Activated T-cell treated with anti-CD3 and anti-CD28 coated beads, Interleukin-2, amount 50 U/mL, for 4 hours (primary cell): ENCODE results near the gene VOPP1. TPM values are rescaled to one million over a fixed set of nuclear protein-coding genes. Genes with fewer than 3 reads are reported as not detected.
"Not testable (repeated sequence)": the region's sequence is repeated elsewhere in the genome, so short reads cannot be mapped to it uniquely, and the experiment has no call there.

Source experiments
- ATAC-seq, 2 donors: fragments of 200-7000 bp; cut with Tn5 transposase; one replicate each; pipeline ENCODE4 v1.10.0; 2021
- DNase-seq: peaks from one replicate; pipeline ENCODE4 v3.0.0-alpha.2; 2020
- H3K27me3 Mint-ChIP-seq: one replicate; pipeline ENCODE4 v1.8.0; 2021; ENCODE audit warnings: low read depth, mixed read lengths
- H3K36me3 Mint-ChIP-seq: one replicate; pipeline ENCODE4 v1.8.0; 2022; ENCODE audit warnings: mixed read lengths; ENCODE audit not compliant: insufficient read depth
- H3K4me1 Mint-ChIP-seq: one replicate; pipeline ENCODE4 v1.8.0; 2021; ENCODE audit warnings: low read depth, mixed read lengths
- H3K4me3 Mint-ChIP-seq: one replicate; pipeline ENCODE4 v1.8.0; 2021; ENCODE audit warnings: mild to moderate bottlenecking, moderate library complexity, mixed read lengths
- H3K9me3 Mint-ChIP-seq: one replicate; pipeline ENCODE4 v1.8.0; 2021; ENCODE audit warnings: mixed read lengths
- total RNA-seq, 3 donors: library from RNA; stranded (reverse); gene quantifications; one replicate each; pipeline ENCODE4 v1.2.1, GENCODE V29; 2021

The VOPP1 gene
- total RNA-seq, 3 donors from 2014 or later: 63.6 to 103 (median 99.2) TPM

DNA sequence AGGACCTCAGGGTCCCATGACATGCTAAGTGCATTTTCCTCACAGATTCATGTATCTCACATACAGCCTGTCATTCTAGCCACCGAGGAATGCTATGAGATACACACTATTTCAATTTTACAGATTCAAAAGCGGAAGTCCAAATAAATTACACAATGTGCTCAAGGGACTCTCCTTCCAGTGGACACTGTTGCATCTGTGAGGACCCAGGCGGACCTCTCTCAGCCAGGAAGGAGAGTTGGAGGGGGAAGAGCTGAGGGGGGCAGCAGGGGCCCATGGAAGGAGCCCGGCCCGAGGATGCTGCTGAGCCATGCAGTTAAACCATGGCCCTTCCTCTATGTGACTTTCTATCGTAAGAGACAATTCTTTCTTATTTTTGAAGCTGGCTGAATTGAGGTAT lies 93.6 kb downstream of the VOPP1 start:
- Mint-ChIP-seq H3K27me3 (no peaks in the 10 kb centered on the region), H3K9me3 (no peaks in the 10 kb centered on the region), H3K4me1 (peaks cover 80% of the 10 kb centered on the region), H3K4me3 (no peak overlapping the region), H3K36me3 (peaks cover 18% of the 10 kb centered on the region)
- DNase-seq (no peak), ATAC-seq (no peak)

DNA sequence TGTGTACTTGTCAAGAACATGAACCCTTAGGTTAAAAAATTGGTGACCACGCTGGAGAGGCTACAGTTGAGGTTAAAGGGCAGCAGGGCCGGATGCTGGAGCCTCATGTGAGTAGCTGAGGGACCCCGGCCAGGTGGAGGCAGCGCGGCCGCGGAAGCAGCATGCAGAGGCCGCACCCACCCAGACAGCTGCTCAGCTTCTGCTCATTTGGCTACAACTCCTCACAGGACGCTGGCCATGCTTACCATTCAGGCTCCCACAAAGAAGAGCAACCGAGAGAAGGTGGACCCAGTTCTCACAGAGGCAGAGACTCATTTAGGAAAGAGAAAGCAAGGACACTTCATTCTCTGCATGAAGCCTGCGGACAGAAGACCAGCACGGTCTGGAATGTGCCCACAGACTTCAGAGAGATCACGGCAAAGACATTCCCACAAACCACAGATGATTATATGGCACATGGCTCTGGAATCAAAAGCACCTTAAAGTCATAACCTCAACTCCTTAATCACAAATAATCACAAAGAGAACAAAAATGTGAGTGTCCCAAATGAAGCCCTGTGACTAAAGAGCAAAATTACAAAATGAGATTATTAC lies 94.4 kb downstream of the VOPP1 start:
- Mint-ChIP-seq H3K36me3 (peaks cover 16% of the 10 kb centered on the region), H3K9me3 (no peaks in the 10 kb centered on the region), H3K27me3 (no peaks in the 10 kb centered on the region), H3K4me1 (peaks cover 81% of the 10 kb centered on the region), H3K4me3 (no peak overlapping the region)
- ATAC-seq (no peak), DNase-seq (no peak)

DNA sequence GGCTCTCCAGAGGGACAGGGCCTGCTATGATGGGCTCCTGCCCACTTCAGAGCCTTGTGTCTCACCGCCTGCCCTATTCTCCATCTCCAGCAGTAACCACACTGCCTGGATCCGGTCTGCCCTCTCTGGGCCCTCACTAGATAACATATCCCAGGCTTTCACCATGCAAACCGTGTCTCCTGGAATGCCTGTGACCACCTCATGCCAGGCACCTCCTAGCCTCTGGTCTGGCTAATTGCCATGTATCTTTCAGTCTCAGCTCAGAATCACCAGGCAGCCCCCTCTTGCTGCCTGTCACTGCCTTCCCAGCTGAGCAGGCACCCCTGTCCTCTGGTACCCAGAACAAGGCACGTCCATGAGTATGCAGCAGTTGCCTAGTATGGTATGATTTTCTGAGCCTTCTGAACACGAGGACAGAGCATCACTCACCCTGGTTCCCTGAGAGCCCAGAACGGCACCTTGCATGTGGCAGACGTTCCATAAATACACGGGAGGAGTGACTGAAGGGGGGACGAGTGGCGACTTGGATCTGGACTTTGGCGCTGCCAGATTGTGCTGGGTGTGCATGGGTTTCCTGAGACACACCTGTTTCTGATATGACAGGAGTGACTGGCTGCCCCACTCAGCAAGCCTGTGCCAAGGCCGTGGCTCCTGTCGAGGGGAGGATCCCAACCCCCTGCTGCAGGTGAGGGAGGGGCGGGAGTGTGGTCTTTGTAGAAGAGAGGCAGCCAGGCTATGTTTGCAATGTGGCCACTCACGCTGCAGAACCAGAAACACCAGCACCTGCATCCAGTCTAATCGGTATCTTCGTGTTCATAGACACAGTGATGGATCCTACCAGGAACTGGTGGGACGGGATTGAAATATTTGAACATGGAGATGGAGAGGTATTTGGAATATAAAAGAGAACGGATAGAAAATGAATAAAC lies 95.2 kb downstream of the VOPP1 start:
- no peak for ATAC-seq
- peaks cover 16% of the 10 kb centered on the region for H3K36me3 Mint-ChIP-seq
- no peaks in the 10 kb centered on the region for H3K27me3 Mint-ChIP-seq
- no peak overlapping the region for H3K4me3 Mint-ChIP-seq
- peaks cover 77% of the 10 kb centered on the region for H3K4me1 Mint-ChIP-seq
- no peak for DNase-seq
- H3K9me3 Mint-ChIP-seq: no peaks in the 10 kb centered on the region

DNA sequence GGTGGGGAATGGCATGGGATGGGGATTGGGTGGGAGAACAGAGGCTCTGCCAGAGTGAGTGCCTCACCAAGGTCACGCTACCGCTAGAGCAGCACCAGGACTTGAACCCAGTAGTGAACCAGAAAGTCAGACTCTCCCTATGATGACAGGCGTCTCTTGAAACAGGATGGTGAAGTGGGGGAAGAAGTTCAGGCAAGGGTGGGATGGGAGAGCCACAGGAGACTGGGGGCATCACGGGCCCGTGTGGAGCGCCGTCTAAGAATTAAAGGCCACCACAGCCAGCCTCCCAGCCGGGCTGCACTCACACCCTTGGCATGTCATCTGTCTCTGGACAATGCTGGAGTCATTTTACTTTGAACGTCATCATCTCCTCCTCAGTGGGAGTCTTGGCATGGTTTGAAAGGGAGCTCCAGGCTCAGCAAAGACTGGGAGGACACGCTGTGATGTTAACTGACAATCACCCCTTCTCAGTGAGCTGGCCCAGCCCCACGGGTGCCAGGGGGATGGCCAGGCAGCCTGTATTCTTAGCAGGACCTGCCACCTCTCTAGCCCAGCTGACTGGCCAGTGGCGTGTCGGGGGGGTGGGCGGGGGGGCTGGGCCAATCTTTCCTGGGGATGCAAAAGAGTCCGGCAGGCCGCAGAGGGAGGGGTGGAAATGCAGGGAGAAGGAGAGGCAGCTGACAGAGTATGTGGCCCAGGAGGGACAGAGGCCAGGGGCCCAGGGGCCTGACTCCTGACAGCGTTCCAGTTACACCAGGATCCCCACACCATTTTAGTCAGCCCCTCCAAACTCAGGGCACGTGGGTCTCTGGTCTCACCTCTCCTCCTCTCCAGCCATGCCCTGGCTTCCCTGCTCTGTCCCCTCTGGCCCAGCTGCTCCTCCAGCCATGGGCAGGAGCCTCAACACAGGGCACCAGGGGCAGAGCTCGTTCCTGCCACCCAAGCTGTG lies 96.2 kb downstream of the VOPP1 start:
- no peak for ATAC-seq
- Mint-ChIP-seq H3K4me1 (peaks cover 78% of the 10 kb centered on the region), H3K36me3 (peaks cover 20% of the 10 kb centered on the region), H3K4me3 (peak overlapping the region; percentile 56), H3K9me3 (no peaks in the 10 kb centered on the region), H3K27me3 (no peaks in the 10 kb centered on the region)
- DNase-seq: no peak

DNA sequence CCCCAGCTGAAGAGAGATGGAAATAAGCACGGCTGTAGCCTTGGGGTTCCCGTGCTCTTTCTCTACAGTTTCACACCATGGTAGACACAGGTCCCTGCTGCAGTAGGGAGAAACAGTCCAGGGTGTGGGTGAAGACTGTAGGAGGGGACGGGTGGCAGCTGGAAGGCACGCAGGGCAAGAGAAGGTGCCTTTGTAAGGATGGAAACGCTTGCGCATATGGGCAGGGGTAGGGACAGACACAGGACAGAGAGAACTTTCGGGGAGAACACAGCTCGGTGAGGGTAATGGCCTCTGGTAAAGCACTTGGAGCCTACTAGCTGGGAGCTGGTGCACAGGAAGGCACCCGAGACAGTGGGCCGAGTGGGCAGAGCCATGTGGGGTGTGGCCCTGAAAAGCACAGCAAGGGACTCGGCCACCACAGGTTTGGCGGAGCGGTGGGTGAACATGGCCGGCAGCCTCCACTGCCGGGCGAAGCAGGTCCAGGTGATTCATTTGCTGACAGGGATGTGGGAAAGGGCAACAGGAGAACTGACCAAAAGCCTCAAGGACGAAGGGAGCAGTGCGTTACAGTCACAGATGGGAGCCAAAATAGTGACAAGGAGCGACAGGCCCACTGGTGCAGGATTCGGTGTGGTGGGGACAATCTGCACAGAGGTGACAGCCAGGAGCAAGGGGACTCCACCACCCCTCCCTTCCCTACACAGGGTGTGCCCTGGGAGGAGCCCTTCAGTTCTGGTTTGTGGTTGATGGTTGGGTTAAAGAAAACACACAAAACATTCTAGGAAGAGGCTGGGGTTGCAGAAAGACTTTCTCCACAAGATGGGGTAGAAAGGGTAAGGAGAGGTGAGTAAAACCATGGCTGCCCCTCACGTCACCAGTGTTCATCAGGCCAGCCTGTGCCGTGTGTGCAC lies 97.1 kb downstream of the VOPP1 start:
- DNase-seq (no peak), ATAC-seq (peak; percentile 42 to 52)
- Mint-ChIP-seq H3K4me3 (peak overlapping the region; percentile 56), H3K4me1 (peaks cover 74% of the 10 kb centered on the region), H3K36me3 (peaks cover 16% of the 10 kb centered on the region), H3K27me3 (no peaks in the 10 kb centered on the region), H3K9me3 (no peaks in the 10 kb centered on the region)

DNA sequence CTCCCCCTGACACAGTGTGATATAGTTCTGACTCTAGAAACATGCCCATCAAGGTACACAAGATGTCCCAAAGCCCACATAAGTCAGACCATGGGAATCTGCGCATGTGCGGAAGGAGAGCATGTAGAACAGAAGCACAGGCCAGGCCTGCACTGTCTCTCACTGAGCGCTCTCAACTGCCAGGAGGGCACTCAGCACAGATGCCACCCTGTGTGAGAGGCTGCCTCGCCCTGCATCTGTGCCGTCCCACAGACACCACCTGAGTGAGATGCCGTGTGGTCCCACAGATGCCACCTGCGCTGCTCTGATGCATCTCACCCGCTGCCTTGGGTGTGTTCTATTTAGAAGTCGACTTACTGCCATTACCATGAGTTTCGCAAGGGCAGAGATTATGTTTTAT lies 98.4 kb downstream of the VOPP1 start:
- no peak for ATAC-seq
- Mint-ChIP-seq H3K36me3 (peaks cover 16% of the 10 kb centered on the region), H3K9me3 (no peaks in the 10 kb centered on the region), H3K4me1 (peaks cover 81% of the 10 kb centered on the region), H3K4me3 (no peak overlapping the region), H3K27me3 (no peaks in the 10 kb centered on the region)
- no peak for DNase-seq

DNA sequence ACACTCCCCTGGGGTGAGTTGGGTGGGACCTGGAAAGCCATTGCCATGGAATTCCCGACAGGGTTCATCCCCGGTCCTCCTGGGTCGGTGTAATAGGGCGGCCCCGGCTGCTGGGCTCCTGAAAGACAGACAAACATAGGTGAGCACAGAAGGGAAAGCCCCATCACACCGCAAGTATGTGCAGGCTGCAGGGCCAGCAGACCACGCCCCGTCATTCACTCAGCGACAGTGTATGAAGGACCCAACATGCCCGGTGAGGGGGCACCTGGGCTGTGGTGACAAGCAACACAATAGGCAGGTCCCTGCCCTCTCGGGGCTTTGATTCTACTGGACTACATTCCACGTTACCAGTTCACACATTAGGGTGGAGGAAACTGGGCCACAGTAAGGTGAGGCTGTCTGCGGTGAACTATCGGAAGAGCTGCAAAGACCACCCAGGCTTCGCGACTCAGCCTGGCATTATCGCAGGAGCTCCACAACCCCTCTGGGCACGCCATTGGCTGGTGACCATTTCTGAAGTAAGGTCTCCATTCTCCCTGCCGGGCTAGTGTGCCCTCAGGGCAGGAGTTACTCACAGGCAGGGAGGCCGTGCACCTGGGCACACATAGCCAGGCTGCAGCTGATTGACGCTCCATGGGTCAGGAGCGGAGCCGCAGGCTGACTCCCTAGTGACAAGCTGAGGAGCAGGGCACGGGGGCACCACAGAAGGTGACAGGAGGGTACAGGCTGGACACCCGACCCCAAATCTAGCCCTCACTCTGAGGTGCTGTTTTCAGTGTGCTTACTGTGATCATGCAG lies 99.2 kb downstream of the VOPP1 start:
- H3K4me3 Mint-ChIP-seq: no peak overlapping the region
- ATAC-seq (no peak), DNase-seq (no peak)
- H3K9me3 Mint-ChIP-seq: no peaks in the 10 kb centered on the region
- H3K4me1 Mint-ChIP-seq: peaks cover 82% of the 10 kb centered on the region
- no peaks in the 10 kb centered on the region for H3K27me3 Mint-ChIP-seq
- peaks cover 15% of the 10 kb centered on the region for H3K36me3 Mint-ChIP-seq

DNA sequence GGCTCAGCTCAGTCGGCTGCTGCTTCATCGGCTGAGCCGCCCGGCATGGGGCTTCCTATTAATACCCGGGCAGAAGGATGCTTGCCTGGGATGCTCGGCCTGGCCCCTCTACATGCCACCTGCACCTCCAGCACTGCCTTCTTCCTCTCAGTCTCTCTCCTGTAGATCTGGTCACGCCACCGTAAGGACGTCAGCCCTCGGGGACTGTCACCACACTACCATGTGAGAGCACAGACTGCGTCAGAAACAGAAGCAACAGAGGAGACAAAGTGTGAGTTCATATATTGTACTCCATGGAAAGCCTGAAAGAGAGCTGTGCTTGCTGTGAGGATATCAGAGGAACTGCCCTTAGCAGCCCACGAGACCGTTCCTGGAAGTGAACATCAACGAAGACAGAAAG lies 99.9 kb downstream of the VOPP1 start:
- H3K4me3 Mint-ChIP-seq: not testable (repeated sequence)

DNA sequence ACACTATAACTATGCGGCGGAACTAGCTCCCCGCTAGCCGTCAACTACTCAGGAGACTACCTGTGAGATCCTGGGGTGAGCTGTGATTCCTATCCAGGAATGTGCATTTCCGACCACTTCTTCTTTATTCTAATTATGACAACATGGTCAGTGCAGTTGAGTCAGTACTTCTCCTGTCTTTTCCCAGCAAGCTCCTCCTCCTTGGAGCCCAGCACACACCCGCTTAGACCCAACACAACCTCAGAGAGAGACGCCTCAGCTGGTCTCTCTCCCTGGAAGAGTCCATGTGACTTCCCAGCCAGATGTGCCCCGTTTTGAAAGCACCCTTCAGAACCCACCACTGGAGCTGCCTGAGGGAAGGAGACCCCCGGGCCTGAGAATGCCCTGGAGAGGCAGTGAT lies 100.7 kb downstream of the VOPP1 start:
- H3K27me3 Mint-ChIP-seq, ATAC-seq, H3K4me3 Mint-ChIP-seq, DNase-seq, H3K9me3 Mint-ChIP-seq: not testable (repeated sequence)
- H3K4me1 Mint-ChIP-seq: peaks cover 80% of the 10 kb centered on the region
- H3K36me3 Mint-ChIP-seq: peaks cover 12% of the 10 kb centered on the region

More for the DNA sequence above, 99.9 kb downstream of the VOPP1 start:
- Mint-ChIP-seq H3K4me1 (peaks cover 82% of the 10 kb centered on the region), H3K36me3 (peaks cover 11% of the 10 kb centered on the region)
- H3K9me3 Mint-ChIP-seq, H3K27me3 Mint-ChIP-seq, ATAC-seq, DNase-seq: not testable (repeated sequence)

DNA sequence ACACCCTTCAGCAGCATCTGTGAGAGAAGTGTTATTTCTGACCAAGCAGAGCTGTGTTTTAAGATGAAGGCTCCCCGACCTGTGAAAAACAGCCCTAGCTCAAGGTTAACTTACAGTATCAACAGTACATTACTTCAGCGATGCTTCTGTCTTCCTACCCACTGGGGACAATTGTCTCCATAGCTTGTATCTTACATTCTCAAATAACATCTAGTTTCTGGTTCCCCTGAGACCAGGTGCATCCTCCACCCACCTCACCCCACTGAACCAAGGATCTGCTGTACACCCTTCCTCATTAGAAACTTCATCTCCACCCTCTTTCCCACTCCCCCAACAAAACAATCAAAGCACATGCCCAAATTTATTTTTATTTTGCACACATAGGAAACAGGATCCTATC lies 102.0 kb downstream of the VOPP1 start:
- DNase-seq (no peak), ATAC-seq (no peak)
- Mint-ChIP-seq H3K4me1 (peaks cover 75% of the 10 kb centered on the region), H3K4me3 (peak overlapping the region; percentile 3), H3K9me3 (no peaks in the 10 kb centered on the region), H3K27me3 (no peaks in the 10 kb centered on the region), H3K36me3 (peaks cover 21% of the 10 kb centered on the region)

DNA sequence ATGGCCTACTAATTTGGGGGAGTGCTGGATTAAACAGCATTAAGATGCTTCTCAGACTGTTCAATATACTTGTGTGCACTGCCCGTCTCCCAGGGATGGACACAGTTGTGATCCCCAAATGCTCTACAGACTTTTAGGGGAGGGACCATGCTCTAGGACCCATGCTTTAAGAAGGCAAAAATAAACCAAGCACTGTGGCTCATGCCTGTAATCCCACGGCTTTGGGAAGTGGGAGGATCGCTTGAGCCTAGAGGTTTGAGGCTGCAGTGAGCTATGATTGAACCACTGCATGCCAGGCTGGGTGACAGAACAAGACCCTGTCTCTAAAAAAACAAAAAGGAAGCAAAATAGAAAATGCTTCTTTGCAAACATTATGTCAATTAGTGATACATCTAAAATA lies 102.6 kb downstream of the VOPP1 start:
- Mint-ChIP-seq H3K36me3 (peaks cover 26% of the 10 kb centered on the region), H3K27me3 (no peaks in the 10 kb centered on the region), H3K4me1 (peaks cover 73% of the 10 kb centered on the region), H3K9me3 (no peaks in the 10 kb centered on the region), H3K4me3 (no peak overlapping the region)
- ATAC-seq (peak in 1 of 2 donors; percentile 3), DNase-seq (no peak)

DNA sequence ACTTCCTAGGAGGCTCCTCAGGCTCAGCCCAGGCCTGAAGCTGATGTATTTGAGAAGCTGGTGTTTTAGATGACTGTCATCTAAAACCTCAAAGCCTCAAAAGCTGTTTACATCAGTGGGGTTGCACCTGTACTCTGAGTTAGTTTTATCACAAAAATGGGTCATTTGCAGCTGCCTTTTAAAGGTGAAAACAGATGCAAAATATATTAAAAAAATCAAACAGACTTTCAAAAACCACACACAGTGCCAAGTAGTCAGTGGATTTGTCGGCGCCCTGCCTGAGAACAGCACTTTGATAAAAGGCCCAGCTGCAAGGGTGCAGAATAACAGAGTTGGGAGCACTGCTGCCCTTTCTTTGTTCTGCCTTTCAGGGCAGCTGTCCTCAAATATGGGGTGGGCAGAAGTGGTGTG lies 103.0 kb downstream of the VOPP1 start:
- Mint-ChIP-seq H3K9me3 (no peaks in the 10 kb centered on the region), H3K27me3 (no peaks in the 10 kb centered on the region), H3K36me3 (peaks cover 30% of the 10 kb centered on the region), H3K4me3 (no peak overlapping the region), H3K4me1 (peaks cover 72% of the 10 kb centered on the region)
- peak; percentile 65 to 71 for ATAC-seq
- DNase-seq: no peak

DNA sequence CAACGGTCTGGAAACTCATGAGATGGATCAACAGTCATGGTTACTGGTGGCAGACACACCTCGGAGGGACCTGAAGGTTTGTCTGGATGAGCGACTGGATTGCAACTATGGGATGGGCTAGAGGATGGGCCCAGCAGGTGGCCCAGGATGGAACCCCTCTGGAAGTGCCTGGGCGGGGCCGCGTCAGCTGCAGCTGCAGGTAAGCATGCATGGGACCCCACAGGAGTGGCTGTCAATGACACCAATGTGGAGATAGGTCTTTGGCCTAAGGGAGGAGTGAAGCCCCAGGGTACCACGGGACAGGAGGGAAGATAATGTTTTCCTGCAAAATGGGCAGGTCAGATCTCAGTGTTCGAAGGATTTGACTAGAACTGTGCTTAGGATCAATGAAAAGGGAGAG lies 103.8 kb downstream of the VOPP1 start:
- Mint-ChIP-seq H3K4me3 (no peak overlapping the region), H3K27me3 (no peaks in the 10 kb centered on the region), H3K4me1 (peaks cover 64% of the 10 kb centered on the region), H3K9me3 (no peaks in the 10 kb centered on the region), H3K36me3 (peaks cover 37% of the 10 kb centered on the region)
- ATAC-seq (no peak), DNase-seq (no peak)
